Ishikawa (cell line): Measurements from ENCODE around the gene PSAP.

Experiments
- EGR1 ChIP-seq: IDR thresholded peaks from 2 replicates; pipeline ENCODE4 v1.6.1; 2012
- EP300 ChIP-seq: IDR thresholded peaks from 2 replicates; pipeline ENCODE4 v1.6.1; 2012; ENCODE audit warnings: borderline replicate concordance
- REST ChIP-seq: IDR thresholded peaks from 2 replicates; pipeline ENCODE4 v1.6.1; 2012; ENCODE audit warnings: low read depth, mild to moderate bottlenecking
- YY1 ChIP-seq: IDR thresholded peaks from 2 replicates; pipeline ENCODE4 v1.6.1; 2012; ENCODE audit warnings: low read depth

GRCh38 chr10:71777213-71777985, 73.7 kb downstream of the PSAP start:
- no peak for TF ChIP-seq EGR1
- no peak for TF ChIP-seq REST
- no peak for TF ChIP-seq EP300
- no peak for TF ChIP-seq YY1
